Activated CD8-positive, alpha-beta T cell treated with anti-CD3 and anti-CD28 coated beads for 36 hours (primary cell): Measurements from ENCODE around the gene GIT1. TPM values are rescaled to one million over a fixed set of nuclear protein-coding genes. Genes with fewer than 3 reads are reported as not detected.
A peak's percentile ranks its signal among the peaks of the same experiment; 100 is the strongest.

Experiments
- ATAC-seq: fragments of 200-7000 bp; cut with Tn5 transposase; one replicate; pipeline ENCODE4 v1.10.0; 2021; ENCODE audit warnings: mild to moderate bottlenecking, moderate library complexity
- CTCF ChIA-PET: fragments of 350-600 bp; sonication (Branson Sonifier 250); formaldehyde crosslinking; loops from one replicate; lab custom pipeline; 2021; ENCODE audit warnings: antibody characterized with exemption; lab: Charles Lee
- POLR2A ChIA-PET: fragments of 350-600 bp; sonication (Branson Sonifier 250); formaldehyde crosslinking; loops from one replicate; lab custom pipeline; 2021; ENCODE audit warnings: antibody characterized with exemption; lab: Charles Lee
- DNase-seq: peaks from one replicate; pipeline ENCODE4 v3.0.0-alpha.2; 2020
- H3K27ac Mint-ChIP-seq: one replicate; pipeline ENCODE4 v1.8.0; 2021; ENCODE audit warnings: mild to moderate bottlenecking, mixed read lengths
- H3K27me3 Mint-ChIP-seq: one replicate; pipeline ENCODE4 v1.8.0; 2021; ENCODE audit warnings: mixed read lengths
- H3K36me3 Mint-ChIP-seq: one replicate; pipeline ENCODE4 v1.8.0; 2021; ENCODE audit warnings: low read depth, mixed read lengths
- H3K4me1 Mint-ChIP-seq: one replicate; pipeline ENCODE4 v1.8.0; 2021; ENCODE audit warnings: low read depth, mixed read lengths
- H3K4me3 Mint-ChIP-seq: one replicate; pipeline ENCODE4 v1.8.0; 2021; ENCODE audit warnings: mild to moderate bottlenecking, moderate library complexity, mixed read lengths
- H3K9me3 Mint-ChIP-seq: one replicate; pipeline ENCODE4 v1.8.0; 2021; ENCODE audit warnings: mixed read lengths
- CTCF ChIP-seq: fragments of 200-600 bp; IDR thresholded peaks from one replicate; pipeline ENCODE4 v1.8.0; 2022; ENCODE audit warnings: antibody characterized with exemption, mild to moderate bottlenecking
- intact Hi-C: fragments of 100-400 bp; cut with micrococcal nuclease; formaldehyde crosslinking; loops from one replicate; pipeline ENCODE4 v1.10.0; 2022
- total RNA-seq, 2 experiments: library from RNA; stranded (reverse); gene quantifications; one replicate each; pipeline ENCODE4 v1.2.3, GENCODE V29; 2021

Gene GIT1
- total RNA-seq, 2 experiments from 2014 or later = 54.8 to 59.3 TPM

DNA sequence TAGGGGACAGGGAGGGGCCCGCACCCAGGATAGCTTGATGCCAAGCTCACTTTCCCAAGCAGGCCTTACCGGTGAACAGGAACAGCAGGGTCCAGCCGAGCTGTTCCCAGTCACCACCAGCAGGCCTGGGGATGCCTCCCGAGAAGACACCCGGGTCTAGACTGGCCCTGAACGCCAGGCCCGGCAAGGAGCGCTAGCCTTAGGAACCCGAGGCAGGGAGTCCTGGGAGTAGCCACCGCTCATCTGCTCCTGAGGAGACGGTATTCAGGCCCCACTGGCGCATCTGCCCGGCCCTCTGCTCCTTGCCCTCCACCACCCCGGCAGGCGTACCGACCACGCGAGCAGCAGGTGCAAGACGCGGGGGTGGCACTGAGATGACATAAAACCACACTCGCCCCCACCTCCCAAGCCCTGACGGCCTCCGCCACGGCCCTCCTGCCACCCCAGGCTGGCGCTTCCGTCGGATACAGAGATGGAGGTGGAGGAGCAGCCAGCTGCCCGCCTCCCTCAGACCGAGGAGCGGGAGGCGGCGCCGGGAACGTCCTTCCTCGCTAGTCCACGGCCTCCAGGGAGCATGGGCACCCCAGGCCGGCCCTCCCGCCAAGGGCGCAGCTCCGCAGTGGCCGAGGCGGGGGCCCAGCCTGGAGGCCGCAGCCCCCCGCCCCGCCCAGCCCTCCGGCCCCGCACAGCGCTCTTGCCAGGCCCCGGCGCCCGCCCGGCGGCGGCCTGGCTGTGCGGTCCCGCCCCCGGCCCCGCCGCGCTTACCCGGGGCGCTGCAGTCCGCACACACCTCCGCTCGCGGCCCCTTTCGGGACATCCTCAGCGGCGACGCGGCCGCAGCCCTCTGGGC lies 661 bp downstream of the GIT1 start:
- Mint-ChIP-seq H3K4me1 (peaks cover 70% of the 10 kb centered on the region), H3K9me3 (no peaks in the 10 kb centered on the region), H3K27ac (peak overlapping the region; percentile 84), H3K4me3 (peak overlapping the region; percentile 87), H3K36me3 (peaks cover 6% of the 10 kb centered on the region), H3K27me3 (no peaks in the 10 kb centered on the region)
- ATAC-seq (peak; percentile 6), DNase-seq (peak; percentile 78)
- CTCF ChIA-PET = interaction anchor here (1.0 to 14.9 kb wide), 5 partner anchors 9 to 28 kb away, joined by 3 to 172 read pairs (median 6); partner anchors contain the start of gene TP53I13
- POLR2A ChIA-PET = interaction anchor here (0.5 to 3.3 kb wide), 5 partner anchors 15 to 918 kb away, joined by 3 to 19 read pairs (median 8); partner anchors contain the start of gene TP53I13
- no peak for TF ChIP-seq CTCF
- intact Hi-C loops = no loop called here

DNA sequence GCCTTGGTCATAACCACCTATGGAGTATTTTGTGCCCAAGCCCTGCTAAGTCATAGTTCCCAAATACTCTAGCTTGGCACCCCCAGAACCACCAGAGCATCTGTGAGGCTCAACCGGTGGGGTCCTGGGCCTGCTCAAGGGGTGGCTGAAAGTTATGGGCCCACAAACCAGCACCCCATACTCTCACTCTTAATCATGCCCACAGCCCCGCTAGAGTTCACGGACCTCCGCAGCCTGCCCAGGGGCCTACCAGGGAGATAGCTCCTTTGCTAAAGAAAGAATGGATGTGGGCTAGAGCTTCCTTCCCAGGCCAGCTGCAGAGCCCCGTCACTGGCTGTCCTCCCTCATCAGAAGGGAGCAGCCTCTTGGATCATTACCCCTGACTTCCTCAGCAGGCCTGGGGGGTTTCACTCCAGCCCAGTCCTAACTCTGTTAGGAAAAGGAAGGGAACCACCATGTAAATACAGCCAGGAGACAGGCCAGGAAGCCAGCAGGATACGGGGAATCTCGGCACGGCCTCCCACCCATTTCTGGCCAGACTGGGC lies 1.4 kb downstream of the GIT1 start:
- POLR2A ChIA-PET = interaction anchor here (0.5 to 3.3 kb wide), 7 partner anchors 11 to 919 kb away, joined by 3 to 19 read pairs (median 8); partner anchors contain the start of gene TP53I13
- no peaks in the 10 kb centered on the region for H3K9me3 Mint-ChIP-seq
- CTCF ChIA-PET = interaction anchor here (1.0 to 14.9 kb wide), 5 partner anchors 9 to 29 kb away, joined by 3 to 172 read pairs (median 6); partner anchors contain the start of gene TP53I13
- peak; percentile 31 for DNase-seq
- TF ChIP-seq CTCF = no peak
- H3K4me3 Mint-ChIP-seq = peak overlapping the region; percentile 87
- H3K27me3 Mint-ChIP-seq = no peaks in the 10 kb centered on the region
- H3K4me1 Mint-ChIP-seq = peaks cover 73% of the 10 kb centered on the region
- intact Hi-C loops = no loop called here
- peak overlapping the region; percentile 84 for H3K27ac Mint-ChIP-seq
- peaks cover 13% of the 10 kb centered on the region for H3K36me3 Mint-ChIP-seq
- ATAC-seq = no peak

GRCh38 chr17:29587591-29587990 lies 1.9 kb downstream of the GIT1 start:
- DNase-seq = no peak

GRCh38 chr17:29586676-29587469 lies 2.6 kb downstream of the GIT1 start:
- Mint-ChIP-seq H3K27ac (peak overlapping the region; percentile 84), H3K4me3 (peak overlapping the region; percentile 87), H3K27me3 (no peaks in the 10 kb centered on the region), H3K9me3 (no peaks in the 10 kb centered on the region), H3K36me3 (peaks cover 24% of the 10 kb centered on the region), H3K4me1 (peaks cover 64% of the 10 kb centered on the region)
- peak; percentile 27 for DNase-seq
- POLR2A ChIA-PET = interaction anchor here (1.1 to 3.3 kb wide), 7 partner anchors 10 to 31 kb away, joined by 3 to 19 read pairs (median 4); partner anchors contain the start of gene TP53I13
- TF ChIP-seq CTCF = no peak
- intact Hi-C loops = no loop called here
- no peak for ATAC-seq
- CTCF ChIA-PET = interaction anchor here (0.9 to 14.9 kb wide), 7 partner anchors 7 to 192 kb away, joined by 3 to 172 read pairs (median 7); partner anchors contain the start of gene TP53I13

More at GRCh38 chr17:29587591-29587990, 1.9 kb downstream of the GIT1 start:
- intact Hi-C loops = no loop called here
- ChIA-PET CTCF (interaction anchor here (1.0 to 14.9 kb wide), 4 partner anchors 14 to 29 kb away, joined by 3 to 172 read pairs (median 8); partner anchors contain the start of gene TP53I13), POLR2A (interaction anchor here (0.6 to 3.3 kb wide), 6 partner anchors 11 to 30 kb away, joined by 3 to 19 read pairs (median 6); partner anchors contain the start of gene TP53I13)
- peak overlapping the region; percentile 87 for H3K4me3 Mint-ChIP-seq
- H3K36me3 Mint-ChIP-seq = peaks cover 18% of the 10 kb centered on the region
- H3K9me3 Mint-ChIP-seq = no peaks in the 10 kb centered on the region
- H3K4me1 Mint-ChIP-seq = peaks cover 69% of the 10 kb centered on the region
- ATAC-seq = no peak
- H3K27me3 Mint-ChIP-seq = no peaks in the 10 kb centered on the region
- no peak for TF ChIP-seq CTCF
- H3K27ac Mint-ChIP-seq = peak overlapping the region; percentile 84
